GM10248 (cell line): Measurements from ENCODE around the gene BCL2A1.
"Not testable (repeated sequence)": the region's sequence is repeated elsewhere in the genome, so short reads cannot be mapped to it uniquely, and the experiment has no call there.

Experiments used
- CTCF ChIA-PET: fragments of 300-600 bp; sonication (Branson Sonifier 250); formaldehyde crosslinking; extraction: SDS; loops from one replicate; lab custom pipeline; 2021; ENCODE audit warnings: antibody characterized with exemption; lab: Yijun Ruan, JAX
- POLR2A ChIA-PET: fragments of 350-650 bp; sonication (Branson Sonifier 250); formaldehyde crosslinking; extraction: SDS; loops from one replicate; lab custom pipeline; 2020; ENCODE audit warnings: antibody characterized with exemption; lab: Yijun Ruan, JAX
- DNase-seq: peaks from one replicate; pipeline ENCODE4 v3.0.0; 2012; ENCODE audit errors: extremely low spot score
- CTCF ChIP-seq: IDR thresholded peaks from 2 replicates; pipeline ENCODE4 v1.5.1; 2012; ENCODE audit warnings: mild to moderate bottlenecking, low read depth; ENCODE audit errors: extremely low read depth, missing control alignments, control extremely low read depth

The BCL2A1 gene

GRCh38 chr15:79970624-79971434 lies at the start of gene BCL2A1:
Gene BCL2A1 (minus strand): TSS chr15:79971196. CDS start chr15:79971119, 77 bp downstream.
- ChIA-PET POLR2A (interaction anchor here (0.8 to 0.9 kb wide), 2 partner anchors 47 to 49 kb away, joined by 3 to 5 read pairs; no protein-coding TSS in a partner anchor), CTCF (interaction anchor here (0.8 to 1.5 kb wide), 6 partner anchors 15 to 202 kb away, joined by 3 to 6 read pairs (median 4); partner anchors contain the start of gene MTHFS)
- no peak for TF ChIP-seq CTCF
- peak; percentile 55 for DNase-seq

GRCh38 chr15:80020731-80021130 lies 49.7 kb upstream of the BCL2A1 start:
- ChIA-PET CTCF (no interaction called here), POLR2A (no interaction called here)
- no peak for DNase-seq
- TF ChIP-seq CTCF: no peak

GRCh38 chr15:80020149-80020548 lies 49.2 kb upstream of the BCL2A1 start:
- DNase-seq, POLR2A ChIA-PET: not testable (repeated sequence)
- CTCF ChIA-PET: interaction anchor here (1.0 kb wide), 1 partner anchor 12 kb away, joined by 4 read pairs; no protein-coding TSS in a partner anchor

- DNase-seq: no peak
- ChIA-PET CTCF (interaction anchor here (1.0 kb wide), 1 partner anchor 13 kb away, joined by 4 read pairs; no protein-coding TSS in a partner anchor), POLR2A (no interaction called here)
- no peak for TF ChIP-seq CTCF
These were observed 48.3 kb upstream of the BCL2A1 start for GRCh38 chr15:80019168-80019745.

GRCh38 chr15:80017139-80017538 lies 46.1 kb upstream of the BCL2A1 start:
- CTCF ChIA-PET: interaction anchor here (0.8 to 1.7 kb wide), 5 partner anchors 25 to 156 kb away, joined by 3 to 7 read pairs (median 4); no protein-coding TSS in a partner anchor
- DNase-seq: not testable (repeated sequence)
- POLR2A ChIA-PET: interaction anchor here (0.7 to 1.7 kb wide), 4 partner anchors 16 to 55 kb away, joined by 3 to 6 read pairs (median 4); partner anchors contain the start of genes BCL2A1 and ZFAND6

GRCh38 chr15:80016506-80016905 lies 45.5 kb upstream of the BCL2A1 start:
- CTCF ChIA-PET: interaction anchor here (1.4 to 1.7 kb wide), 3 partner anchors 24 to 94 kb away, joined by 4 to 7 read pairs (median 4); no protein-coding TSS in a partner anchor
- DNase-seq: not testable (repeated sequence)
- POLR2A ChIA-PET: interaction anchor here (1.7 kb wide), 1 partner anchor 45 kb away, joined by 5 read pairs; the partner anchor contains the start of gene BCL2A1

GRCh38 chr15:80015156-80015555 lies 44.2 kb upstream of the BCL2A1 start:
- ChIA-PET POLR2A (no interaction called here), CTCF (no interaction called here)
- no peak for DNase-seq
- TF ChIP-seq CTCF: no peak

- DNase-seq, POLR2A ChIA-PET: not testable (repeated sequence)
- CTCF ChIA-PET: interaction anchor here (1.0 kb wide), 1 partner anchor 21 kb away, joined by 3 read pairs; no protein-coding TSS in a partner anchor
These were observed 43.2 kb upstream of the BCL2A1 start for GRCh38 chr15:80014186-80014585.
